HG03432 (cell line): Measurements from ENCODE around the gene ZC3H7A.

Source experiments
- ATAC-seq: cut with Tn5 transposase; IDR thresholded peaks from one replicate; pipeline ENCODE4 v1.9.1; 2021; ENCODE audit warnings: mild to moderate bottlenecking, moderate library complexity; ENCODE audit not compliant: unreplicated experiment

The ZC3H7A gene

DNA sequence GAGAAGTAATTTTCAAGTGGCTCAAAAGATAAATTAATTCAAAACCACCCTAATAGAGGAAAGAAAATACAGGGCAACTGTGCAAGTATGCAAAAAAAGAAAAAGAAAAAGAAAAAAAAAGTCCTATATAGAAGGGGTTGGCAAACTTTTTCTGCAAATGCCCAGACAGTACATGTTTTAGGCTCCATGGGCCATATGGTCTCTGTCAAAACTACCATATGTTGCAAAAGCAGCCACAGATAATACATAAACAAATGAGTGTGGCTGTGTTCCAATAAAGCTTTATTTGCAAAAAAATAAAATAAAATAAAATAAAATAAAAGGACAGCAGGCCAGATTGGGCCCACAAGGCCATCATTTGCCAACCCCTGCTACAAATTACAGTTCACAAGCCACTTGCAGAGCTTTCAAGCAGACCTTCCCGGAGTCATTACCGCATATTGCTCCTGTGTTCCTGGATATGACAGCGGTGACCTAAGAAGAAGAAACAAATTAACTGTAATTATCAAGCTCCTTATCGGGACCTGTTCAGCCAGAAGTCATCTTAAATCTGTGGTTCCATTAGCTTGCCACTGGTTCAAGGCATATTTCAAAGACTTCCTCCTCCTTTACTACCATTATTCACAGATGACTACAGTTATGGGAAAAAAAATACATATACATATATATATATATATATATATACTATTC lies 15.9 kb downstream of the ZC3H7A start:
- ATAC-seq, result no peak

- ATAC-seq, result no peak
Observed at GRCh38 chr16:11779074-11779473, 18.0 kb downstream of the ZC3H7A start.

- ATAC-seq, result no peak
Observed at GRCh38 chr16:11774065-11774626, 22.9 kb downstream of the ZC3H7A start.

DNA sequence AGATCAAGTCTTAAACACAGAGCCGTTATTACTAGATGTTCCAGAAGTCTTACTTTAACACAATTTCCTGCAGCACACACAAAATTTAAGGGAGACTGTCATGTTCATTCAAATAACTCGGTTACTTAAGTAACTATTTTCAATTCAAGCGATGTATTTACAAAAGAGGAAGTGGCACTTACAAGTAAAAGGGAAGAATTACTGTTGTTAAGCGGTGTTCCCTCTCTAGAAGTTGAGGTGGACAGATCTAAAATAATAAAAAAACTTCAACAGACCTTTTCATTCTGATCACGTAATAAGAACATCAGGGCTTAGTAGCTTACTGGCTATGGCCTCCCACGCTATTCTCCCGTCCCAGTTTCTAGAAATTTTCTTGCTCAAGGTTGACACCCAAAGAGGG lies 28.2 kb downstream of the ZC3H7A start:
- no peak for ATAC-seq

DNA sequence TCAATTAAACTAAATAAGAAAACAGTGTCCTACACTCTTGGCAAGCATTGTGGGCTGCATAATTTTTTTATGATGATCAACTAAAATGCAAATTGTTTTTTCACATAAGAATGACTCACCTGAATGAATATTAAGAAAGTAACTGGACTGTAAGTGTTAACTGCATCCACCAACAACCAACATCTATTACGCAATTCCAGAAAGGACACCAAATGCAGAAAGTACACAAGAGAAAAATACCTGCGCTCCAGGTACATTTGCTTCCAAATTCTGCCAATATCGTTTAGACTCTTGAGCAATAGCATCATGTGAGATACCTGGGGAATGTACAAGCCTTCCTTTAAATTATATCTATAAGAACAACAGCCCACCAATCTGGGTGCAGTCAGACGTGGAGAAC lies 34.6 kb downstream of the ZC3H7A start:
- ATAC-seq, result no peak

DNA sequence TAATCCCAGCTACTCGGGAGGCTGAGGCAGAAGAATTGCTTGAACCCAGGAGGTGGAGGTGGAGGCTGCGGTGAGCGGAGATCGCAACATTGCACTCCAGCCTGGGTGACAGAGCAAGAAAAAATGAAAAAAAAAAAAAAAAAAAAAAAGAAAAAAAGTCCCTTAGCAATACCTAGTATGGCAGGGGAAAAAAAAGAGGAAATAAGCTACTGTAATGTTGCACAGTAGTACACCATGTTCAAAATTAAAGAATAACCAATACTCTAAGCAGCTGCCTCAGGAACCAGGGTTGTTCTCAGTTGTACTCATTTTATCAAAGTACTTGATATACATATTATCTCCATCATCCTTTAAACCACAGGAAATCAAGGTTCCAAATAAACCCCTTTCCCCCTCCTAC lies 37.1 kb downstream of the ZC3H7A start:
- no peak for ATAC-seq

DNA sequence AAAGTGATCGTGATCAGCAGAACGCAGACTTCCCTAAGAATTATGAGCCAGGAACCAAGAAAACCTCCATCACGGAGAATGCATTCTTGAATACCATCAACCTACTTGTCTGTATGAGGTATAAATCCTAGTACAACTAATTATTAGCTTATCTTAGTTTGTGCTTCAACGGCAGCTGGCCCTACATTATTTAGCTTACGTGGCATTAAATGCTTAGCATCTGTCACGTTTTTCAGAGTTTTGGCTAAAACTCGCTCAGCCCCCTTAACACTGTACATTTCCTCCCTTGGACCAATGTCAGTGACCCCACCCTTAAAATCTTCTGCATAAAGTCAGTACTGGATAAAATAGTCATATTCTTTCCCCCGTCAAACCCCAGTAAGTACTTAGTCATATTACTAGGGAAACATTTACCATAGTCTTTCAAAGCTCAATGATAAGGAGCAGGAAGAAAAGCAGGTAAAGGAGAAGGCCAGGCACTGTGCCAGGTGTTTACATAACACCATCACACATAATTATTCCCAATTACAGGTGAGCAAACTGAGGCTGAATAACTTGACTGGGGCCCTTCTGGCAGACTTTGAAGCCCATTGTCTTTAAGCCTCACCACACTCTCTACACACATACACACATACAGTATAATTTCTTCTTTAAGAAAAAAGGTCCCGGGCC lies 37.8 kb downstream of the ZC3H7A start:
- no peak for ATAC-seq

DNA sequence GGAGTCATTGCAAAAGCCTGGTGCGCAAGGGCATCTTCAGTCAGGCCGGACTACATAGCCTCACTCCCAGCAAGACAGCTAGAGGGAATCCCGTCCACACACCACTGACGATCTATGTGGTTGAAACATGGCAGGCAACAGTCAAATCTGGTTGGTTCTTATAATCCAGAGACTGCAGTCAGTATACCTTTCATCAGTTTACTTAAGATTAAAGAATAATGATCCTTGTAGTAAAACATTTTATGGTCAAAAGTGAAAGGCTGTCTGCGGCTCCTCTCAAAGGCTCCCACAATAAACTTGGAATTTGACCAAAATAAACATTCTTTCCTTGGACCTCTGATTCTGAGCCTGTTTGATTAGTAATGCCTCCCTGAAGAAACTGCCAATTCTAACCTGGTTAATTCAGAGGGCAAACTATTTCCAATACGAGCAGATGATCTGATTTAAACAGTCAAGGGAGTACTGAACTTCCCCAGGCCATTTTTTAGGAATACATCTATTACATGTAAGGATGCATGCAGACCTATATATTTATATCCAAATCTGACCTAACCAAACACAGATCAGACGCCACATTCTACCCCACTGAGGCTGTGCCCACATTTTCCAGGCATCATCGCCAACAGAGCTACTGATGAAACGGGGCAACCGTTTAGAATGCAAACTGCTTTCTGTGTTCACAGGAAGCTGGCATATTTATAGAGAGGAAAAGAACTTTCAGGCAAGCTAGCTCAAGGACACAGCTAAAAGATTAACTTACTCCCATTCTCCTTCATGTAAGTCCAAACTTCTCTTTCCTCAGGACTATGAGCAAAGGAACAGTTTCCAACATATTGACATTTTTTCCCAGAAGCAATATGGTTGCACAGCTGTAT lies 39.1 kb downstream of the ZC3H7A start:
- ATAC-seq, result no peak

- ATAC-seq, result no peak
Observed at GRCh38 chr16:11756248-11756647, 40.8 kb downstream of the ZC3H7A start.

DNA sequence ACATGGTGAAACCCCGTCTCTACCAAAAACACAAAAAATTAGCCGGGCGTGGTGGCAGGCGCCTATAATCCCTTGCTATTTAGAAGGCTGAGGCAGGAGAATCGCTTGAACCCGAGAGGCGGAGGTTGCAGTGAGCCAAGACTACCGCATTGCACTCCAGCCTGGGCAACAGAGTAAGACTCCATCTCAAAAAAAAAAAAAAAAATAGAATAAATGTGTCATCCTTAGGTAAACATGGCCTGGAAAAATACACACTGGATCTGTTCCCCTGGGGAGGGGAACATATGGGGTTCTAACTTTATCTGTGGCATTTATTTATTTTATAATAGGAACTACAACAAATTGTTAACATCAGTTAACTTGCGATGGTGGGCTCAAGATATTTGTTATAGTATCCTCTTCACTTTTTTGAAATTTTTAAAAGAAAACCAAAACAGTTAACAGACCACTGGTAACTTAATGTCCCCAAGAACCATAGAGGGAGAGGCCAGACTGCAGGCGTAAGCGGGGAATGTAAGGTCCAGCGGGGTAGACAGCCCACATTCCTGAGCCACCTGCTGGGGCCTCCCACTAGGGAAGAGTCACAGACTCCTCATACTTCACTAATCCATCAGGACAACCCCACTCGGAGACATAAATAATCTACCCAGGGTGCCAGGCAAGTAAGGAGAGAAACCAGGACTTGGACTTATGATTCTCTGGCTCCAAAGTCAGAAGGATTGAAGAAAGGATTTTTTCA lies 41.9 kb downstream of the ZC3H7A start:
- no peak for ATAC-seq

- ATAC-seq, result no peak
Observed at GRCh38 chr16:11752856-11753255, 44.2 kb downstream of the ZC3H7A start.

- no peak for ATAC-seq
Observed at GRCh38 chr16:11750056-11750455, 47.0 kb downstream of the ZC3H7A start.

DNA sequence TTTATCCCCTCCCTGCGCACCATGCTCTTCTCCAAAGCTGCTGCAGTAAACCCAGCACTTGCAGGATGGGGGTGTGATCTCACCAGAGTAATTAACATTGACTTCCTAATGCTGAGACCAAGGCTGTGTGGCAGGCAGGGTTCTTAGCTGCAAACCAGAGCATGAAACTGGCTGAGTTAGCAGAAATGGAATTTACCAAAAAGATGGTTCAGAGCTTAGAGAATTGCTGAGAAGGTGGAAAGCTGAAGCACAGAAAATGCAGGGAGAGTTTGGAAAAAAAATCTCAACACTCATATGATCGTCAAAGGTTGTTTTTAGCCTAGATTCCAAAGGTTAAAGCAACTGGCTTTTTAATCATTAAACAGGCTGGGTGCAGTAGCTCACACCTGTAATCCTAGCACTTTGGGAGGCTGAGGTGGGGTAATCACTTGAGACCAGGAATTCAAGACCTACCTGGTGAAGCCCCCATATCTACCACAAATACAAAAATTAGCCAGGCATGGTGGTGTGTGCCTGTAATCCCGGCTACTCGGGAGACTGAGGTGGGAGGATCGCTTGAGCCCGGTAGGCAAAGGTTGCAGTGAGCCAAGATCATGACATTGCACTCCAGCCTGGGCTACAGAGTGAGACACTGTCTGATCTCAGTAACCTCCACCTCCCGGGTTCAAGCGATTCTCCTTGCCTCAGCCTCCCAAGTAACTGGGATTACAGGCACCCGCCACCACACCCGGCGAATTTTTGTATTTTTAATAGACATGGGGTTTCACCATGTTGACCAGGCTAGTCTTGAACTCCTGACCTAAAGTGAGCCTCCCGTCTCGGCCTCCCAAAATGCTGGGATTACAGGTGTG lies 48.4 kb downstream of the ZC3H7A start:
- ATAC-seq, result no peak

DNA sequence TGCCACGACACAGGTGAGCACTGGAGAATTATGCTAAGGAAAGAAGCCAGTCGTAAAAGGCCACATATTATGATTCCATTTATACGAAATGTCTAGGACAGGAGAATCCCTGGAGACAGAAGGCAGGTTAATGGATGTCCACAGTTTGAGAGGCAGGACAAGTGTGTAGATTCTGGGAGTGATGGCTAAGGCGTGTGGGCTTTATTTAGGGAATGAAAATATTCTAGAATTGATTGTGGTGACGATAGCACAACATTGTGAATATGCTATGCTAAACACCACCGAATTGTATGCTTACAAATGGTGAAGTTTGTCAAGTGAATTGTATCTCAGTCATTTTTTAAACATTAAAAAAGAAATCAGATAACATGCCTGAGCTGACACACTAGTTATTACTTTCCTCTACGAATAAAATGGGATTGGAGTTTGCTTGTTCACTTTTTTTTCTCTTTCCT lies 49.1 kb downstream of the ZC3H7A start:
- no peak for ATAC-seq

DNA sequence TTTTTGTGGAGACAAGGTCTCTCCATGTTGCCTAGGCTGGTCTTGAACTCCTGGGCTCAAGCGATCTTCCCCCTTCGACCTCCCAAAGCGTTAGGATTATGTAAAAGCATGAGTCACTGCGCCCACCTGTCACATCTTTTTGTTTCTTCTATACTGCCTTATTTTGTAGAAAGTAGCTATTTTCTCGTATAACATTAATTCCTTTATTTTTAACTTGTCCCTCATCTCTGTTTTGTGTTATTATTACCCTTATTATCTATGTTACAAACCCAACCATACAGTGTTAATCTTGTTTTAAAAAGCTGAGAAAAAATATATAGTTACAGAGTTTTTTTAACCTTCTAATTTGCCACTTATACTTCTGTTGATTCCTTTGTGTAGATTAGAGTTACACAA lies 53.0 kb downstream of the ZC3H7A start:
- no peak for ATAC-seq

- no peak for ATAC-seq
Observed at GRCh38 chr16:11743308-11744074, 53.6 kb downstream of the ZC3H7A start.

- peak; percentile 93 for ATAC-seq
Observed at GRCh38 chr16:11742536-11743307, 54.3 kb downstream of the ZC3H7A start, which contains the start of gene TXNDC11. Gene TXNDC11, minus strand, starts transcription at chr16:11742857. Its CDS starts 127 bp downstream, at chr16:11742730.

DNA sequence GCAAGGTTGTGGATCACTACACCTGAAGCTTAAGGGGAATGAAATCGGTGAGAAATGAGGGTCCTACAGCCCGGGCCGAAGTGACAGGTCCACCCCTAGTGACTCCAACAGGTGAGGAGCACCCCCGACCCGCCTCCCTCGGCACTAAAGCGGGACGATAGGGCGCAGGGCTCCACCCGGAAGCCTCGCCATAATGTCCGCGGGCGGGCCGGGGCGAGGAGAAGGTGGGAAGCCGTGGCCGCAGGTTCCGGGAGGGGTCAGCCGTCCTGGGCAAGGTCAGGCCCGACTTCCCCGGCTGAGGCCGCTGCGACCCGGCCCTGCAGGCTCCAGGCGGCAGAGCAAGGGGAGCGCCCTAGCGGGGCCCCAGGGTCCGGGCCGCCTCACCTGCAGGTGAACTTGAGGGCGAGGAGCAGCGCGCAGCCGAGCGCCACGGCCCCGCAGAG lies 54.9 kb downstream of the ZC3H7A start:
- ATAC-seq, result peak; percentile 28
